ENCODE results near the gene CYP2A13.
"Not testable (repeated sequence)": the region's sequence is repeated elsewhere in the genome, so short reads cannot be mapped to it uniquely, and the experiment has no call there.

DNA sequence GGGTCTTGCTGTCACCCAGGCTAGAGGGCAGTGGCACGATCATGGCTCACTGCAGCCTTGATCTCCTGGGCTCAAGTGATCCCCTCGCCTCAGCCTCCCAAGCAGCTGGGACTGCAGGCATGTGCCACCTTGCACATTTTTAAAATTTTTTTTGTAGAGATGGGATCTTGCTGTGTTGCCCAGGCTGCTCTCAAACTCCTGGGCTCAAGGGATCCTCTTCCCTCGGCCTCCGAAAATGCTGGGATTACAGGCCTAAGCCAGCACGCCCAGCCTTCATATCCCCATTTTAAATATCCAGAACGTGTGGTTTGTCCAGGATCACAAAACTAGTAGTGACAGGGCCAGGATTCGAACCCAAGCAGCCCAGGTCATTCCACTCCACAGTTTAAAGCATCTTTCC is 39.1 kb downstream of the CYP2A13 start:
- not testable (repeated sequence) for TF ChIP-seq EZH2phosphoT487 (IDR thresholded peaks at IDR 0.05; ENCODE audit: insufficient read depth, low read depth); EZH2 (IDR thresholded peaks at IDR 0.05; ENCODE audit: insufficient read depth, poor library complexity, severe bottlenecking)
